HG03520 (cell line): Measurements from ENCODE around the gene HAVCR1.

Experiments
- ATAC-seq: cut with Tn5 transposase; IDR thresholded peaks from one replicate; pipeline ENCODE4 v1.9.1; 2021; ENCODE audit warnings: mild to moderate bottlenecking, moderate library complexity; ENCODE audit not compliant: unreplicated experiment

HAVCR1 gene

GRCh38 chr5:157004893-157005551 lies 53.9 kb downstream of the HAVCR1 start:
- no peak for ATAC-seq

GRCh38 chr5:156991714-156992113 lies 67.2 kb downstream of the HAVCR1 start:
- ATAC-seq, result no peak

GRCh38 chr5:156984064-156984463 lies 74.9 kb downstream of the HAVCR1 start:
- ATAC-seq, result no peak

GRCh38 chr5:156981481-156981880 lies 77.4 kb downstream of the HAVCR1 start:
- no peak for ATAC-seq
